GM21723 (cell line): ENCODE data around the gene SYT17.

Experiments
- ATAC-seq: cut with Tn5 transposase; IDR thresholded peaks from one replicate; pipeline ENCODE4 v1.9.1; 2021; ENCODE audit warnings: mild to moderate bottlenecking, moderate library complexity; ENCODE audit not compliant: unreplicated experiment

The SYT17 gene

DNA sequence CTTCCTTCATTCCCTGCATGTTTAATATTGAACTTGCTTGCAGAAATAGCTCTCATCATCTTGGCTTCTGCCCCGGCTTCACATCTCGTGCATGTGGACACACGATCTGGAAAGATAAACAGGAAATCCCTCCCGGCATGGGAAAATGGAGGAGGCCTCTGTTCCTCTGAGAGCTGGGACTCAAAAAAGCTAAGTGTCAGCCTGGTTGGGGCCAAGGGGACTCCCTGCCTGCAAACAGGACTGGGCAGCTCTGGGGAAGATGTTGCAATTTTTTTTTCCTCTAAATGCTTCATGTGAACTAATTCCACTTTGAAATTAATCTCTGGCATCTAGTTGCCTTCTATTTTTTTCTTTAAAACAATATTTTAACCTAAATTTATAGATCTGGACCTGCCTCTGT lies 29.4 kb upstream of the SYT17 start:
- no peak for ATAC-seq

DNA sequence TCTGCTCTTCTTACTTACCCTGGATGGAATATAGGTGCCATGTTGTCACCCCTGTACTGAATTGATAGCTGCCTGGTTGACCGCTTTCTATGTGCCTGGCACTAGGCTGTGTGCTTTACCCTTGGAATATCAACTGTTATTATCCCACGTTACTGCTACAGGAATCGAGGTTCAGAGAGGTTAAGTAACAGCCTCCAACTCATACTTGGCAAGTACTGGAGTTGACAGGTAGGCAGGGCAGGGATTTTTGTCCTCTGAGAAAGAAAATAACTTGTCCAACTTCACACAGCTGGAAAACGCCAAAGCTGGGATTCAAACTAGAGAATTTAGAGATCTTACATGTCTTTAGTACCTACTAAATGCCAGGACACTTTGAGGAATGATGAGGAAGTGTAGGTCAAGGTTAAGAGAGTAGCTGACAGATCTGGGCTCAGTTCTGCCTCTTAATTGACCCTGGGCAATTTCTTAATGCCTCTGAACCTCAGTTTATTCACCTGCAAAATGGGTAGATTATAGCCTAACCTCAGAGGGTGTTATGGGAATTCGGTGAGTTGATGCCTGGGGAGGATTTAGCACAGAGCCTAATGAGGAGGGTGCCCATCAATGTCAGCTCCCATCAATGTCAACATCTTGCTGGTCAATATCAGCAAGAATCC lies 28.5 kb upstream of the SYT17 start:
- ATAC-seq = no peak

GRCh38 chr16:19140396-19140795 lies 27.6 kb upstream of the SYT17 start:
- ATAC-seq = no peak

GRCh38 chr16:19142939-19143598 lies 25.0 kb upstream of the SYT17 start:
- ATAC-seq = no peak

- no peak for ATAC-seq
Observed at GRCh38 chr16:19143599-19143956, 24.5 kb upstream of the SYT17 start.

DNA sequence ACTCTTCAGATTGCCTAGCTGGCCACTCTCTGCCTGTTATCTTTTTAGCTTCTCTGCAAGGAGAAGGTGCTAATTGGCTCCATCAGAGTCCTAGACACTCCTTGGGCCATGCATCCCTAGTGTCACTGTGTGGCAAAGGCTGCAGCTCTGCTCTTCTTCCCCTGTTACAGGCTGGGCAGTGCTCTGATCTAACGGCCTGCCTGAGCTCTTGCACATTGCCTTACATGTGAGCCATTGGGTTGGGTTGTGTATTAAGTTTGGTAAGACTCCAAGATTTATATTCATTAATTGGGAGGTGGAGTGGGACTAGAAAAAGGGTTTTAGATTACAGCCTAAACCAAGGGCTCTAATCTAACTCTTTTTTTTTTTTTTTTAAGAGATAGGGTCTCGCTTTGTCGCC lies 23.0 kb upstream of the SYT17 start:
- no peak for ATAC-seq

- no peak for ATAC-seq
Observed at GRCh38 chr16:19147126-19147525, 20.9 kb upstream of the SYT17 start.

DNA sequence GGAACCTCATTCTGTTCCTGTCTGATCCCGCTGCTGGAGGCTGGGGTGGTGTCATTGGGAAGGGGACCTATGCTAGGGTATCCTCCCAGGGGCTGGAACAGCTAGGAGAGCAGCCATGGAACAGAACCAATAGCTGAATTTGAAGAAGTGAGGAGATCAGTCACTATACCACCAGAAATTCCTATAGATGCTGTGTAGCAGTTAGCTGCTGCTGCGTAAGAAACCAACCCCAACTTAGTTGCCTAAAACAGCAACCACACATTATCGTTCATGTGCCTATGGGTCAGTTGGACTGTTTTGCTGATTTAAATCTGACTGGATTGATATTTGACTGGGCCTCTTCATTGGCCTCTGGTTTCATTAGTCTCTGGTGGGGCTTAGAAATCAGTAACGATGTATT lies 20.4 kb upstream of the SYT17 start:
- ATAC-seq = no peak

DNA sequence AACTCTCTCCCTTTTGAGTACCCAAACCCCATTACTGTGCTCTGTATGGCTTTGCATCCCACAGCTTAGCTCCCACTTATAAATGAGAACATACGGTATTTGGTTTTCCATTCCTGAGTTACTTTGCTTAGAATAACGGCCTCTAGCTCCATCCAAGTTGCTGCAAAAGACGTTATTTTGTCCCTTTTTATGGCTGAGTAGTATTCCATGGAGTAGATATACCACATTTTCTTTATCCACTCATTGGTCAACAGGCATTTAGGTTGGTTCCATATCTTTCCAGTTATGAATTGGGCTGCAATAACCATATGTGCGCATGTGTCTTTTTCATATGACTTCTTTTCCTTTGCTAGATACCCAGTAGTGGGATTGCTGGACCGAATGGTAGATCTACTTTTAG lies 19.9 kb upstream of the SYT17 start:
- ATAC-seq = no peak

DNA sequence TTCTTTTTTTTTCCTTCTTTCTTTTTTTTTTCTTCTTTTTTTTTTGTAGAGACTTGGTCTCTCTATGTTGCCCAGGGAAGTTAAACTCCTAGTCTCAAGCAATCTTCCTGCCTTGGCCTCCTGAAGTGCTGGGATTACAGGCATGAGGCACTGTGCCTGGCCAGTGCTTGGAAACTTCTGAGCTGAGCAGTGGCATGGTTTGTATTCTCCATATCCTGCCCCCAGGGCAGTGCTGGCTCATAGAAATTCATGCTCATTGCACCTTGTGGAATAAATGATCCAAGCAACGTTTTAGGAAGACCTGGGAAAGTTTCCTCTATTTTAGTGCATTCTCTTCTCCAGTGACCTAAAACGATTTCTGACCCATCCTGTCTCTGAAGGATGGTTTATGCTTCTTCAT lies 16.7 kb upstream of the SYT17 start:
- ATAC-seq = no peak

DNA sequence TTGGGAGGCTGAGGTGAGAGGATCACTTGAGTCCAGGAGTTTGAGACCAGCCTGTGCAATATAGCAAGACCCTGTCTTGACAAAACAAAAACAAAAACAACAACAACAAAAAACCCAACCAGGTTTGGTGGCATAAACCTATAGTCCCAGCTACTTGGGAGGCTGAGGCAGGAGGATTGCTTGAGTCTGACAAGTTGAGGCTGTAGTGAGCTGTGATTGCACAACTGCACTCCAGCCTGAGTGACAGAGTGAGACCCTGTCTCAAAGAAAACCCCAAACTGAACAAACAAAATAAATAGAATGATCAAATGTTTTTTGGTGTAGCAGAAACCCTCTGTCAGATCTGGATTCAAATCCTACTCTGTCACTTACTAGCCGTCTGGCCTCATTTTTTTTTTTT lies 16.0 kb upstream of the SYT17 start:
- ATAC-seq = no peak

GRCh38 chr16:19153876-19154275 lies 14.2 kb upstream of the SYT17 start:
- ATAC-seq = no peak

GRCh38 chr16:19162085-19162484 lies 6.0 kb upstream of the SYT17 start:
- ATAC-seq = no peak

GRCh38 chr16:19163215-19163614 lies 4.8 kb upstream of the SYT17 start:
- no peak for ATAC-seq

DNA sequence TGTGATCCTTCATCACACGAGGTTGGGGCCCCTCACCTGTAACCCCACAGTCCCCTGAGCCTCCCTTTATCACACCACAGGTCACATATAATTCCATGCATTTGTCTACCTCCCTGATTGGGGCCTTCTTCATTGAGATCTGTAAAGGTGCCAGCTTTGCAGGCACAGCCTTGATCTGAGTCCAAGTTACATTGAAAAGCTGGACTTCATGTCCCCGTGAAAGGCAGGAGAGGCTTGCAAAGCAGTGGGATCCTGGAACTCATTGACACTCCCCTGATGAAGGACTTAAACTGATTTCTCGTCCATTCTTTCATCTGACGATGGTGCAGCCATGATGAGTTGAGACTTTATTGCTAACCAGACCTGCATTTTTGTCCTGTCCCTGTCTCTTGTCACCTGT lies 3.8 kb upstream of the SYT17 start:
- ATAC-seq = no peak

GRCh38 chr16:19165101-19165500 lies 2.9 kb upstream of the SYT17 start:
- no peak for ATAC-seq

DNA sequence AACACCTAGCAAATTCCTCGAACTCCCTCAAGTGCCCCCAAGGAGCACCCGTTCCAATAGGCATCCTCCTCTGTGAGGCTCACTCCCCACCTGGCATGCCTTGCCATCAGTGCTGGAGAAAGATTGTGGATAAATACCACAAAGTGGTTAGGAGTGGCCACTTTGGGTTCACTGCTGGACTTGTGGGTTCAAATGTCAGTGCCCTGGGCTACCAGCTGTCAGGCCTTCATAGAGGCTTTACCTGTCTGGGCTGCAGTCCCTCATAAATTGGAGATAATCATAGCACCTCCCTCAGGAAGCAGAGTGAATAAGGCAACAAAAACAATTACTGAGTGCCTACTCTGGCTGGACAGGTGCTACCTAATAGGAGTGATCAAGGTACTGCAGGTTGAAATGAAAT lies 1.5 kb upstream of the SYT17 start:
- ATAC-seq = no peak

- ATAC-seq = no peak
Observed at GRCh38 chr16:19168371-19169081, 486 bp downstream of the SYT17 start.

DNA sequence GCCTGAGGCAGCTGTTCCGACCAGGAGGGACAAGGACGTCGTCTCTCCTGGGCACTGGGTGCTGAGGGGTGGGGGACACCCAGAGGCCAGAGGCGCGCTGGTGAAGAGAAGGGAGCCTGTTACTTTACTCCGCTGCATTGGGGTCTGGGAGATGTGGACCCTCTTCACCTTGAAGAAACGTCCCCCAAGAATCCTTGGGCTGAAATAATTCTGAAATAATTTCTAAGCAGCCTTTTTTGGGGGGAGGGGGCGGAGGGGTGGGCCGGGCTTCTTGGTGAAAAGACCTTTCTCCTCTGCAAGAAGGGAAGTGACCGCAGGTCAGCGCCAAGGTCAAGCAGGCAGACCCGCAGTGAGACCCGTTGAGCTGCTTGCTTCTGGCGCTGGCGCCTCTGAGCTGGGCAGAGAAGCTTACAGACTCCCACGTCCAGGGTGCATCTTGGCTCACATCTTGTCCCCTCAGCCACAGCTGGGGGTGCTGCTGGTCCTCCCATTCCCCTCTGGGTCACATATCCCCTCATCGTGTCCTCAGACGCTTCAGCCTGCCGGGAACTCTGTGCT lies 1.1 kb downstream of the SYT17 start:
- no peak for ATAC-seq

- no peak for ATAC-seq
Observed at GRCh38 chr16:19170043-19170655, 2.1 kb downstream of the SYT17 start.

DNA sequence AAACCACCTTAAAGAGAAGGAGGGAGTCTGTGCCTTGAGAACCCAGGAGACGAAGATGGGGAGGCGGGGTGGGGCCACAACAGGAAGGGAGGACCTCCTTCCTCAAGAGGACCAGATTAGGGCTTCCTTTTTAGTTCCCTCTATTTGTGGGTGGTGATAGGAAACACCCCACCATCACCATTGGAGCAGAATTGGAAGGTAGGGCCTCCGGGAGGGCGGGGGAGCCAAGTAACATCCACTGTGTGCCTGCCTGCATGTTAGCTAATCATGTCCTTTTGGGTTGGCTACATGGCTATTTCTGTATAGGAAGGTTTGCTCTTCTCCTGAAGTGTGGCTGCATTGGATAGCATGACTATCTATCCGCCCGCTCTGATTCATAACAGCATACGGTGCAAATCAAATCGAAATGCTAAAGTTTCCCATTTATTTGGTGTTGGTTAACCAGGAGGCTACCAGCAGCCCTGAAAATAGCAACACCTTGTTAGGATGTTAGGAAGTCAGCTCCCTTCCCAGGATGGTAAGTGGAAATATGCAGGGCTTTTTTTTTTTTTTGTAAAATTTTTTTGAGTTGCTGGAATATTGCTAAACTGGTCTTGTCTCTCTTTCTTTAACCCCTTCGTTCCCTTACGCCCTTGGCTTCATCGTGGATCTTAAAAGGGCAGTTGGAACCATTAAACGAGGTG lies 4.2 kb downstream of the SYT17 start:
- no peak for ATAC-seq
